Calu3 (cell line): ENCODE measurements around the gene CALU. TPM values are rescaled to one million over a fixed set of nuclear protein-coding genes. Genes with fewer than 3 reads are reported as not detected.

Experiments
- BruUV-seq: library from RNA; stranded (reverse); fragments of 400-500 nt; replicated peaks from 2 replicates; lab custom pipeline; 2021; lab: Mats Ljungman, UMichigan
- CTCF ChIA-PET: fragments of 300-600 bp; sonication (Branson Sonifier 250); formaldehyde crosslinking; loops from one replicate; lab custom pipeline; 2022; ENCODE audit warnings: antibody characterized with exemption; lab: Charles Lee
- DNase-seq: peaks from one replicate; pipeline ENCODE4 v3.0.0; 2022
- H3K27ac Mint-ChIP-seq: one replicate; pipeline ENCODE4 v1.8.0; 2022; ENCODE audit warnings: mixed read lengths; ENCODE audit not compliant: unreplicated experiment
- H3K27me3 Mint-ChIP-seq: one replicate; pipeline ENCODE4 v1.8.0; 2022; ENCODE audit warnings: mixed read lengths; ENCODE audit not compliant: unreplicated experiment
- H3K36me3 Mint-ChIP-seq: one replicate; pipeline ENCODE4 v1.8.0; 2022; ENCODE audit warnings: mild to moderate bottlenecking, moderate library complexity, mixed read lengths; ENCODE audit not compliant: insufficient read depth, unreplicated experiment
- H3K4me1 Mint-ChIP-seq: one replicate; pipeline ENCODE4 v1.8.0; 2022; ENCODE audit warnings: mild to moderate bottlenecking, low read depth, mixed read lengths; ENCODE audit not compliant: unreplicated experiment
- H3K4me3 Mint-ChIP-seq: one replicate; pipeline ENCODE4 v1.8.0; 2022; ENCODE audit warnings: mild to moderate bottlenecking, low read depth, moderate library complexity, mixed read lengths; ENCODE audit not compliant: unreplicated experiment
- H3K9me3 Mint-ChIP-seq: one replicate; pipeline ENCODE4 v1.8.0; 2022; ENCODE audit warnings: low read depth, mixed read lengths; ENCODE audit not compliant: unreplicated experiment
- intact Hi-C: fragments of 100-400 bp; cut with micrococcal nuclease; formaldehyde crosslinking; loops from one replicate; pipeline ENCODE4 v1.10.0; 2022; ENCODE audit not compliant: unreplicated experiment
- total RNA-seq: library from RNA; stranded (reverse); gene quantifications from 2 replicates; pipeline ENCODE4 v1.2.3, GENCODE V29; 2022
- TF ChIP-seq, protein P1 (sequence below): fragments of 200-600 bp; IDR thresholded peaks from one replicate; pipeline ENCODE4 v1.8.0; 2022; ENCODE audit warnings: antibody characterized with exemption; ENCODE audit not compliant: unreplicated experiment

The CALU gene
- total RNA-seq, 1 experiment from 2014 or later = 154 TPM

DNA sequence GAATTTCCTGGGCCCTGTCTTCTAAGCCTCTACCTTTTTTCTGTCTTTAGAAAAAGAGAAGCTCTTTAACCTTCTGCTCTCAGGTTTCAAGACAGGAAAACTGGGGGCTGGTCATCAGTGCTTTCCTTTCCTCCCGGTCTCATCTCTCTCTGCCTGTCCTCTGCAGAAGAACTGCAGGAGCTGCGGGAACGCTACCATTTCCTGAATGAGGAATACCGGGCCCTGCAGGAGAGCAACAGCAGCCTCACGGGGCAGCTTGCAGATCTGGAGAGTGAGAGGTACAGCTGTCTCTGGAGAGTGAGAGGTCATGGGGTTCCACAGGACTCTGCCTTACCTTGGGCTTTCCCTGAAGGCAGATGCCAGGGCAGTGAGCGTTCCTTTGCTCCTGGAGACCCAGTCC lies 65.3 kb downstream of the CALU start:
- no peak overlapping the region for H3K4me3 Mint-ChIP-seq
- no peaks in the 10 kb centered on the region for H3K36me3 Mint-ChIP-seq
- no TSS peak for BruUV-seq
- H3K4me1 Mint-ChIP-seq = no peaks in the 10 kb centered on the region
- peaks cover 60% of the 10 kb centered on the region for H3K27me3 Mint-ChIP-seq
- TF ChIP-seq, protein P1, sequence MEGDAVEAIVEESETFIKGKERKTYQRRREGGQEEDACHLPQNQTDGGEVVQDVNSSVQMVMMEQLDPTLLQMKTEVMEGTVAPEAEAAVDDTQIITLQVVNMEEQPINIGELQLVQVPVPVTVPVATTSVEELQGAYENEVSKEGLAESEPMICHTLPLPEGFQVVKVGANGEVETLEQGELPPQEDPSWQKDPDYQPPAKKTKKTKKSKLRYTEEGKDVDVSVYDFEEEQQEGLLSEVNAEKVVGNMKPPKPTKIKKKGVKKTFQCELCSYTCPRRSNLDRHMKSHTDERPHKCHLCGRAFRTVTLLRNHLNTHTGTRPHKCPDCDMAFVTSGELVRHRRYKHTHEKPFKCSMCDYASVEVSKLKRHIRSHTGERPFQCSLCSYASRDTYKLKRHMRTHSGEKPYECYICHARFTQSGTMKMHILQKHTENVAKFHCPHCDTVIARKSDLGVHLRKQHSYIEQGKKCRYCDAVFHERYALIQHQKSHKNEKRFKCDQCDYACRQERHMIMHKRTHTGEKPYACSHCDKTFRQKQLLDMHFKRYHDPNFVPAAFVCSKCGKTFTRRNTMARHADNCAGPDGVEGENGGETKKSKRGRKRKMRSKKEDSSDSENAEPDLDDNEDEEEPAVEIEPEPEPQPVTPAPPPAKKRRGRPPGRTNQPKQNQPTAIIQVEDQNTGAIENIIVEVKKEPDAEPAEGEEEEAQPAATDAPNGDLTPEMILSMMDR = no peak
- intact Hi-C loops = no loop called here
- DNase-seq = no peak
- no peaks in the 10 kb centered on the region for H3K9me3 Mint-ChIP-seq
- H3K27ac Mint-ChIP-seq = no peak overlapping the region
- CTCF ChIA-PET = no interaction called here

DNA sequence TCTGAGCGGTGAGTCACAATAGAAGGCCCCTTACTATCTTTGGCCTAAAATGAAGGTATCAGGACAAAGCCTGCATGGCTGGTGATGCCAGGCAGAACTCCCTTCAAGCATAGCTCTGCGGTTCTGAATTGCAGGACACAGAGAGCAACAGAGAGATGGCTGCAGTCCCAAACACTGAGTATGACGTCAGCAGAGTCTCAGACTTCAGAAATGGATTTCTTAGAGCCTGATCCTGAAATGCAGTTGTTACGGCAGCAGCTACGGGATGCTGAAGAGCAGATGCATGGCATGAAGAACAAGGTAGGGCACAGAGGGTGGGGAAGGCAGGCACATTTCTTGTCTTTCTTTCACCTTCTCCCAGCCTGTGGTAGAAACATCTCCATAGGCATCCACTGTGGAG lies 66.1 kb downstream of the CALU start:
- Mint-ChIP-seq H3K4me1 (no peaks in the 10 kb centered on the region), H3K9me3 (no peaks in the 10 kb centered on the region), H3K4me3 (no peak overlapping the region), H3K27ac (no peak overlapping the region), H3K27me3 (peaks cover 67% of the 10 kb centered on the region), H3K36me3 (no peaks in the 10 kb centered on the region)
- intact Hi-C loops = no loop called here
- CTCF ChIA-PET = interaction anchor here (0.7 kb wide), 1 partner anchor 9 kb away, joined by 3 read pairs; no protein-coding TSS in a partner anchor
- DNase-seq = no peak
- no TSS peak for BruUV-seq
- TF ChIP-seq, protein P1 = no peak

GRCh38 chr7:128807191-128807590 lies 68.0 kb downstream of the CALU start:
- BruUV-seq = no TSS peak
- DNase-seq = no peak
- H3K27ac Mint-ChIP-seq = no peak overlapping the region
- H3K27me3 Mint-ChIP-seq = peaks cover 54% of the 10 kb centered on the region
- CTCF ChIA-PET = interaction anchor here (0.6 kb wide), 1 partner anchor 567 kb away, joined by 6 read pairs; no protein-coding TSS in a partner anchor
- TF ChIP-seq, protein P1 = no peak
- no peaks in the 10 kb centered on the region for H3K36me3 Mint-ChIP-seq
- no peaks in the 10 kb centered on the region for H3K4me1 Mint-ChIP-seq
- H3K4me3 Mint-ChIP-seq = no peak overlapping the region
- H3K9me3 Mint-ChIP-seq = no peaks in the 10 kb centered on the region
- intact Hi-C loops = no loop called here

DNA sequence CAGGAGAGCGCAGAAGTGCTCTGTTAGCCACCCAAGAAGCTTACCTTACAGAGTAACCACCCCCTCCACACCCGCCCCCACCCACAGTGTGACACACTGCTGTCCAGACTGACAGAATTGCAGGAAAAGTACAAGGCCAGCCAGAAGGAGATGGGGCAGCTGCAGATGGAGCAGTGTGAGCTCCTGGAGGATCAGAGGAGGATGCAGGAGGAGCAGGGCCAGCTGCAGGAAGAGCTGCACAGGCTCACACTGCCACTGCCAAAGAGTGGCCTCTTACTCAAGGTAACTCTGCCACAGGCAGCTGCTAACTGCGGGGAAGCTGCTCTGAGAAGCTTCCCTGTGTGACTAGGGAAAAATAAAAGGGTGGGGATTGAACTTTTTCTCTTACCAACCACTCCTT lies 70.2 kb downstream of the CALU start:
- Mint-ChIP-seq H3K36me3 (no peaks in the 10 kb centered on the region), H3K27ac (no peak overlapping the region), H3K4me3 (no peak overlapping the region), H3K4me1 (no peaks in the 10 kb centered on the region), H3K27me3 (peaks cover 54% of the 10 kb centered on the region), H3K9me3 (no peaks in the 10 kb centered on the region)
- no peak for DNase-seq
- no TSS peak for BruUV-seq
- CTCF ChIA-PET = no interaction called here
- TF ChIP-seq, protein P1 = no peak
- intact Hi-C loops = no loop called here
